WTC11 (cell line): Measurements from ENCODE around the gene ANTXR1. TPM values are rescaled to one million over a fixed set of nuclear protein-coding genes. Genes with fewer than 3 reads are reported as not detected.

Experiments used
- ATAC-seq: fragments of 200-7000 bp; cut with Tn5 transposase; 2 replicates; pipeline ENCODE4 v1.10.0; 2021; ENCODE audit warnings: mild to moderate bottlenecking, moderate library complexity
- CTCF ChIA-PET: fragments of 300-600 bp; sonication (Branson Sonifier 250); formaldehyde crosslinking; loops from one replicate; lab custom pipeline; 2021; ENCODE audit warnings: antibody characterized with exemption; lab: Charles Lee
- POLR2A ChIA-PET: fragments of 350-600 bp; sonication (Branson Sonifier 250); formaldehyde crosslinking; loops from one replicate; lab custom pipeline; 2021; ENCODE audit warnings: antibody characterized with exemption; lab: Charles Lee
- DNase-seq: peaks from one replicate; pipeline ENCODE4 v3.0.0; 2021; ENCODE audit warnings: low spot score
- H3K27ac Mint-ChIP-seq: 2 replicates; pipeline ENCODE4 v1.8.0; 2021; ENCODE audit warnings: mixed read lengths
- H3K27me3 Mint-ChIP-seq: 2 replicates; pipeline ENCODE4 v1.8.0; 2021; ENCODE audit warnings: low read depth, mild to moderate bottlenecking, moderate library complexity, mixed read lengths
- H3K36me3 Mint-ChIP-seq: 2 replicates; pipeline ENCODE4 v1.8.0; 2021; ENCODE audit warnings: mixed read lengths
- H3K4me1 Mint-ChIP-seq: 2 replicates; pipeline ENCODE4 v1.8.0; 2022; ENCODE audit warnings: mixed read lengths
- H3K4me3 Mint-ChIP-seq: 2 replicates; pipeline ENCODE4 v1.8.0; 2021; ENCODE audit warnings: mild to moderate bottlenecking, moderate library complexity, mixed read lengths
- H3K9me3 Mint-ChIP-seq: 2 replicates; pipeline ENCODE4 v1.8.0; 2021; ENCODE audit warnings: mixed read lengths
- ATF1 ChIP-seq: sonication (generic); formaldehyde crosslinking; IDR thresholded peaks from 2 replicates; pipeline ENCODE4 v1.8.1; 2023; ENCODE audit warnings: mild to moderate bottlenecking, moderate library complexity, missing genetic modification reagents
- CREB1 ChIP-seq: sonication (generic); formaldehyde crosslinking; IDR thresholded peaks from 2 replicates; pipeline ENCODE4 v1.8.0; 2023; ENCODE audit warnings: mild to moderate bottlenecking, missing genetic modification reagents
- CREM ChIP-seq: sonication (generic); formaldehyde crosslinking; IDR thresholded peaks from 2 replicates; pipeline ENCODE4 v1.8.1; 2022; ENCODE audit warnings: mild to moderate bottlenecking, missing genetic modification reagents, moderate library complexity
- ESRRA ChIP-seq: sonication (generic); formaldehyde crosslinking; IDR thresholded peaks from 2 replicates; pipeline ENCODE4 v1.8.1; 2022; ENCODE audit warnings: mild to moderate bottlenecking, missing genetic modification reagents, borderline replicate concordance
- FOXP1 ChIP-seq: sonication (generic); formaldehyde crosslinking; IDR thresholded peaks from 2 replicates; pipeline ENCODE4 v1.8.0; 2022; ENCODE audit warnings: missing genetic modification reagents, mild to moderate bottlenecking, moderate library complexity, borderline replicate concordance
- HMGA2 ChIP-seq: fragments of 250-450 bp; sonication (Bioruptor Pico); IDR thresholded peaks from 2 replicates; pipeline ENCODE4 v1.4.0; 2021; ENCODE audit warnings: mild to moderate bottlenecking, moderate library complexity
- IRF2 ChIP-seq: sonication (generic); formaldehyde crosslinking; IDR thresholded peaks from 2 replicates; pipeline ENCODE4 v1.8.0; 2022; ENCODE audit warnings: low read depth, missing genetic modification reagents, borderline replicate concordance
- KAT7 ChIP-seq: sonication (generic); formaldehyde crosslinking; IDR thresholded peaks from 2 replicates; pipeline ENCODE4 v1.8.1; 2023; ENCODE audit warnings: missing genetic modification reagents, mild to moderate bottlenecking, borderline replicate concordance
- MYBL2 ChIP-seq: sonication (generic); formaldehyde crosslinking; IDR thresholded peaks from 2 replicates; pipeline ENCODE4 v1.8.1; 2023; ENCODE audit warnings: mild to moderate bottlenecking, moderate library complexity, missing genetic modification reagents
- NFYB ChIP-seq: sonication (generic); formaldehyde crosslinking; conservative IDR thresholded peaks from 2 replicates; pipeline ENCODE4 v1.8.0; 2022; ENCODE audit warnings: low read depth, missing genetic modification reagents
- NR2C2 ChIP-seq: sonication (generic); formaldehyde crosslinking; IDR thresholded peaks from 2 replicates; pipeline ENCODE4 v1.8.0; 2022; ENCODE audit warnings: mild to moderate bottlenecking, missing genetic modification reagents
- RELA ChIP-seq: sonication (generic); formaldehyde crosslinking; IDR thresholded peaks from 2 replicates; pipeline ENCODE4 v1.8.1; 2022; ENCODE audit warnings: missing genetic modification reagents, mild to moderate bottlenecking, borderline replicate concordance
- TEAD4 ChIP-seq: sonication (generic); formaldehyde crosslinking; IDR thresholded peaks from 2 replicates; pipeline ENCODE4 v1.8.0; 2022; ENCODE audit warnings: mild to moderate bottlenecking, missing genetic modification reagents
- ZNF121 ChIP-seq: sonication (generic); formaldehyde crosslinking; IDR thresholded peaks from 2 replicates; pipeline ENCODE4 v1.8.0; 2023; ENCODE audit warnings: missing genetic modification reagents
- total RNA-seq: library from RNA; stranded (reverse); gene quantifications from 3 replicates; pipeline ENCODE4 v1.2.3, GENCODE V29; 2021
- TF ChIP-seq, protein P1 (sequence below): sonication (generic); formaldehyde crosslinking; IDR thresholded peaks from 2 replicates; pipeline ENCODE4 v1.8.0; 2023; ENCODE audit warnings: missing genetic modification reagents, mild to moderate bottlenecking, borderline replicate concordance
- TF ChIP-seq, protein P2 (sequence below): sonication (generic); formaldehyde crosslinking; IDR thresholded peaks from 2 replicates; pipeline ENCODE4 v1.8.0; 2022; ENCODE audit warnings: mild to moderate bottlenecking, missing genetic modification reagents
- TF ChIP-seq, protein P3 (sequence below): sonication (generic); formaldehyde crosslinking; IDR thresholded peaks from 2 replicates; pipeline ENCODE4 v1.8.1; 2023; ENCODE audit warnings: mild to moderate bottlenecking, missing genetic modification reagents, moderate library complexity
- TF ChIP-seq, protein P4 (sequence below): sonication (generic); formaldehyde crosslinking; conservative IDR thresholded peaks from 2 replicates; pipeline ENCODE4 v1.8.1; 2023; ENCODE audit warnings: mild to moderate bottlenecking, low read depth, missing genetic modification reagents, moderate library complexity
- TF ChIP-seq, protein P5 (sequence below): sonication (generic); formaldehyde crosslinking; IDR thresholded peaks from 2 replicates; pipeline ENCODE4 v1.8.0; 2023; ENCODE audit warnings: missing genetic modification reagents
- TF ChIP-seq, protein P6 (sequence below): sonication (generic); formaldehyde crosslinking; IDR thresholded peaks from 2 replicates; pipeline ENCODE4 v1.8.1; 2023; ENCODE audit warnings: mild to moderate bottlenecking, missing genetic modification reagents

Gene ANTXR1
- total RNA-seq, 1 experiment from 2014 or later = 30.0 TPM

DNA sequence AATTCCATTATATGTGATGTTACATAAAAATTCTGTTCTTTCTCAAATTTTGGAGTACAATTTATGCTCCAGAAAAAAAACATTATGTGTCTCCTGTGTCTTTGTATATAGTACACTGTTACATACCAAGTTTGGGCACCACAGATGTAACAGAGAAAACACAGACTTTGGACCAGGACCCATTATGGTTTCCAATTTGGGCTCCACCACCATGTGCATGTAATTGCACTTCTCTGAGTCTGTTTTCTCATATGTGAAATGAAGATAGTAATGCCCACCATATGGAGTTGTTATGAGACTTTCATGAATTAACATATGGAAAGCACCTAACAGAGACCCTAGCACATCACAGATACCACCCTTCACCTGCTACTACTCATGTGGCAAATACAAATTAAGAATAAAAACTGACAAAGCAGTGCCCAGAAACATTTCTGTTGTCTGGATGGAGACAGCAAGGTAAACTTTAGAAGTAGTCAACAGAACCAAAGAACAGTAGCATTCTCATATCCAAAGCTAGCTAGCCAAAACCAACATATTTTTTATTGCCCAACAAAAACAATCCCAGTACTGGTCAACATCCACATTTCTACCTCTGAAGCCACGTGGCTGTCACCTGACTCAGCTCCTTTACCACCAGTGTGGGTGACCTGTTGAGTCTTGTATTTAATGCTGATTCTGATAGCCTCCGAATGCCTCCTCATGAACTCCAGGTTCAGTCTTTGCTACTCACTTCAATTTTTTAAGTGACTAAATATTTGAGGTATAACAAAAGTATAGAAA is 42.9 kb downstream of the ANTXR1 start:
- ChIA-PET POLR2A (no interaction called here), CTCF (no interaction called here)
- H3K4me3 Mint-ChIP-seq = no peak overlapping the region
- H3K36me3 Mint-ChIP-seq = peaks cover 15% of the 10 kb centered on the region
- peaks cover 7% of the 10 kb centered on the region for H3K9me3 Mint-ChIP-seq
- no peaks in the 10 kb centered on the region for H3K27me3 Mint-ChIP-seq
- 0 out of 2 replicates have a peak, but pooled peaks cover 3% of the 10 kb centered on the region for H3K4me1 Mint-ChIP-seq
- no peak for ATAC-seq
- DNase-seq = no peak
- TF ChIP-seq, protein P1, sequence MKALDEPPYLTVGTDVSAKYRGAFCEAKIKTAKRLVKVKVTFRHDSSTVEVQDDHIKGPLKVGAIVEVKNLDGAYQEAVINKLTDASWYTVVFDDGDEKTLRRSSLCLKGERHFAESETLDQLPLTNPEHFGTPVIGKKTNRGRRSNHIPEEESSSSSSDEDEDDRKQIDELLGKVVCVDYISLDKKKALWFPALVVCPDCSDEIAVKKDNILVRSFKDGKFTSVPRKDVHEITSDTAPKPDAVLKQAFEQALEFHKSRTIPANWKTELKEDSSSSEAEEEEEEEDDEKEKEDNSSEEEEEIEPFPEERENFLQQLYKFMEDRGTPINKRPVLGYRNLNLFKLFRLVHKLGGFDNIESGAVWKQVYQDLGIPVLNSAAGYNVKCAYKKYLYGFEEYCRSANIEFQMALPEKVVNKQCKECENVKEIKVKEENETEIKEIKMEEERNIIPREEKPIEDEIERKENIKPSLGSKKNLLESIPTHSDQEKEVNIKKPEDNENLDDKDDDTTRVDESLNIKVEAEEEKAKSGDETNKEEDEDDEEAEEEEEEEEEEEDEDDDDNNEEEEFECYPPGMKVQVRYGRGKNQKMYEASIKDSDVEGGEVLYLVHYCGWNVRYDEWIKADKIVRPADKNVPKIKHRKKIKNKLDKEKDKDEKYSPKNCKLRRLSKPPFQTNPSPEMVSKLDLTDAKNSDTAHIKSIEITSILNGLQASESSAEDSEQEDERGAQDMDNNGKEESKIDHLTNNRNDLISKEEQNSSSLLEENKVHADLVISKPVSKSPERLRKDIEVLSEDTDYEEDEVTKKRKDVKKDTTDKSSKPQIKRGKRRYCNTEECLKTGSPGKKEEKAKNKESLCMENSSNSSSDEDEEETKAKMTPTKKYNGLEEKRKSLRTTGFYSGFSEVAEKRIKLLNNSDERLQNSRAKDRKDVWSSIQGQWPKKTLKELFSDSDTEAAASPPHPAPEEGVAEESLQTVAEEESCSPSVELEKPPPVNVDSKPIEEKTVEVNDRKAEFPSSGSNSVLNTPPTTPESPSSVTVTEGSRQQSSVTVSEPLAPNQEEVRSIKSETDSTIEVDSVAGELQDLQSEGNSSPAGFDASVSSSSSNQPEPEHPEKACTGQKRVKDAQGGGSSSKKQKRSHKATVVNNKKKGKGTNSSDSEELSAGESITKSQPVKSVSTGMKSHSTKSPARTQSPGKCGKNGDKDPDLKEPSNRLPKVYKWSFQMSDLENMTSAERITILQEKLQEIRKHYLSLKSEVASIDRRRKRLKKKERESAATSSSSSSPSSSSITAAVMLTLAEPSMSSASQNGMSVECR = no peak
- TF ChIP-seq ZNF121 (CRISPR knock-in tag) = no peak
- no peak for TF ChIP-seq IRF2 (CRISPR knock-in tag)
- TF ChIP-seq, protein P2, sequence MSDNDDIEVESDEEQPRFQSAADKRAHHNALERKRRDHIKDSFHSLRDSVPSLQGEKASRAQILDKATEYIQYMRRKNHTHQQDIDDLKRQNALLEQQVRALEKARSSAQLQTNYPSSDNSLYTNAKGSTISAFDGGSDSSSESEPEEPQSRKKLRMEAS (CRISPR knock-in tag) = no peak
- TF ChIP-seq, protein P3, sequence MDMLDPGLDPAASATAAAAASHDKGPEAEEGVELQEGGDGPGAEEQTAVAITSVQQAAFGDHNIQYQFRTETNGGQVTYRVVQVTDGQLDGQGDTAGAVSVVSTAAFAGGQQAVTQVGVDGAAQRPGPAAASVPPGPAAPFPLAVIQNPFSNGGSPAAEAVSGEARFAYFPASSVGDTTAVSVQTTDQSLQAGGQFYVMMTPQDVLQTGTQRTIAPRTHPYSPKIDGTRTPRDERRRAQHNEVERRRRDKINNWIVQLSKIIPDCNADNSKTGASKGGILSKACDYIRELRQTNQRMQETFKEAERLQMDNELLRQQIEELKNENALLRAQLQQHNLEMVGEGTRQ (CRISPR knock-in tag) = no peak
- no peak for TF ChIP-seq TEAD4 (CRISPR knock-in tag)
- TF ChIP-seq NR2C2 (CRISPR knock-in tag) = no peak
- TF ChIP-seq KAT7 = no peak
- TF ChIP-seq NFYB (CRISPR knock-in tag) = no peak
- TF ChIP-seq ESRRA = no peak
- TF ChIP-seq FOXP1 (CRISPR knock-in tag) = no peak
- no peak for TF ChIP-seq MYBL2 (CRISPR knock-in tag)
- TF ChIP-seq, protein P4, sequence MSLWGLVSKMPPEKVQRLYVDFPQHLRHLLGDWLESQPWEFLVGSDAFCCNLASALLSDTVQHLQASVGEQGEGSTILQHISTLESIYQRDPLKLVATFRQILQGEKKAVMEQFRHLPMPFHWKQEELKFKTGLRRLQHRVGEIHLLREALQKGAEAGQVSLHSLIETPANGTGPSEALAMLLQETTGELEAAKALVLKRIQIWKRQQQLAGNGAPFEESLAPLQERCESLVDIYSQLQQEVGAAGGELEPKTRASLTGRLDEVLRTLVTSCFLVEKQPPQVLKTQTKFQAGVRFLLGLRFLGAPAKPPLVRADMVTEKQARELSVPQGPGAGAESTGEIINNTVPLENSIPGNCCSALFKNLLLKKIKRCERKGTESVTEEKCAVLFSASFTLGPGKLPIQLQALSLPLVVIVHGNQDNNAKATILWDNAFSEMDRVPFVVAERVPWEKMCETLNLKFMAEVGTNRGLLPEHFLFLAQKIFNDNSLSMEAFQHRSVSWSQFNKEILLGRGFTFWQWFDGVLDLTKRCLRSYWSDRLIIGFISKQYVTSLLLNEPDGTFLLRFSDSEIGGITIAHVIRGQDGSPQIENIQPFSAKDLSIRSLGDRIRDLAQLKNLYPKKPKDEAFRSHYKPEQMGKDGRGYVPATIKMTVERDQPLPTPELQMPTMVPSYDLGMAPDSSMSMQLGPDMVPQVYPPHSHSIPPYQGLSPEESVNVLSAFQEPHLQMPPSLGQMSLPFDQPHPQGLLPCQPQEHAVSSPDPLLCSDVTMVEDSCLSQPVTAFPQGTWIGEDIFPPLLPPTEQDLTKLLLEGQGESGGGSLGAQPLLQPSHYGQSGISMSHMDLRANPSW (CRISPR knock-in tag) = no peak
- no peak for TF ChIP-seq ATF1 (CRISPR knock-in tag)
- TF ChIP-seq CREB1 (CRISPR knock-in tag) = no peak
- TF ChIP-seq, protein P5, sequence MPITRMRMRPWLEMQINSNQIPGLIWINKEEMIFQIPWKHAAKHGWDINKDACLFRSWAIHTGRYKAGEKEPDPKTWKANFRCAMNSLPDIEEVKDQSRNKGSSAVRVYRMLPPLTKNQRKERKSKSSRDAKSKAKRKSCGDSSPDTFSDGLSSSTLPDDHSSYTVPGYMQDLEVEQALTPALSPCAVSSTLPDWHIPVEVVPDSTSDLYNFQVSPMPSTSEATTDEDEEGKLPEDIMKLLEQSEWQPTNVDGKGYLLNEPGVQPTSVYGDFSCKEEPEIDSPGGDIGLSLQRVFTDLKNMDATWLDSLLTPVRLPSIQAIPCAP (CRISPR knock-in tag) = no peak
- no peak for TF ChIP-seq RELA (CRISPR knock-in tag)
- TF ChIP-seq CREM = no peak
- TF ChIP-seq HMGA2 (CRISPR knock-in tag) = no peak
- TF ChIP-seq, protein P6, sequence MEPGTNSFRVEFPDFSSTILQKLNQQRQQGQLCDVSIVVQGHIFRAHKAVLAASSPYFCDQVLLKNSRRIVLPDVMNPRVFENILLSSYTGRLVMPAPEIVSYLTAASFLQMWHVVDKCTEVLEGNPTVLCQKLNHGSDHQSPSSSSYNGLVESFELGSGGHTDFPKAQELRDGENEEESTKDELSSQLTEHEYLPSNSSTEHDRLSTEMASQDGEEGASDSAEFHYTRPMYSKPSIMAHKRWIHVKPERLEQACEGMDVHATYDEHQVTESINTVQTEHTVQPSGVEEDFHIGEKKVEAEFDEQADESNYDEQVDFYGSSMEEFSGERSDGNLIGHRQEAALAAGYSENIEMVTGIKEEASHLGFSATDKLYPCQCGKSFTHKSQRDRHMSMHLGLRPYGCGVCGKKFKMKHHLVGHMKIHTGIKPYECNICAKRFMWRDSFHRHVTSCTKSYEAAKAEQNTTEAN (CRISPR knock-in tag) = no peak
- H3K27ac Mint-ChIP-seq = no peak overlapping the region
